ENCODE measurements around the gene TANGO2.

TANGO2 gene

GRCh38 chr22:20058989-20059770 is 38.3 kb downstream of the TANGO2 start:
- H3K4me1 ChIP-seq (ENCODE audit: control insufficient read depth, insufficient read depth, low read length, poor library complexity, severe bottlenecking): no peaks in the 10 kb centered on the region
- DNase-seq: no peak
- H3K27me3 ChIP-seq (replicated peaks; ENCODE audit: control insufficient read depth, insufficient read depth, low read length, poor library complexity, severe bottlenecking): no peaks in the 10 kb centered on the region
- no peaks in the 10 kb centered on the region for H3K9me3 ChIP-seq (ENCODE audit: control insufficient read depth, low read length)
- H3K36me3 ChIP-seq (ENCODE audit: control insufficient read depth, insufficient read depth, low read length): peaks cover 64% of the 10 kb centered on the region
- no peak overlapping the region for H3K27ac ChIP-seq (ENCODE audit: insufficient read depth, low read length, poor library complexity, severe bottlenecking)
- no peak overlapping the region for H3K4me3 ChIP-seq (ENCODE audit: insufficient read depth, low read depth, low read length, poor library complexity, severe bottlenecking)

DNA sequence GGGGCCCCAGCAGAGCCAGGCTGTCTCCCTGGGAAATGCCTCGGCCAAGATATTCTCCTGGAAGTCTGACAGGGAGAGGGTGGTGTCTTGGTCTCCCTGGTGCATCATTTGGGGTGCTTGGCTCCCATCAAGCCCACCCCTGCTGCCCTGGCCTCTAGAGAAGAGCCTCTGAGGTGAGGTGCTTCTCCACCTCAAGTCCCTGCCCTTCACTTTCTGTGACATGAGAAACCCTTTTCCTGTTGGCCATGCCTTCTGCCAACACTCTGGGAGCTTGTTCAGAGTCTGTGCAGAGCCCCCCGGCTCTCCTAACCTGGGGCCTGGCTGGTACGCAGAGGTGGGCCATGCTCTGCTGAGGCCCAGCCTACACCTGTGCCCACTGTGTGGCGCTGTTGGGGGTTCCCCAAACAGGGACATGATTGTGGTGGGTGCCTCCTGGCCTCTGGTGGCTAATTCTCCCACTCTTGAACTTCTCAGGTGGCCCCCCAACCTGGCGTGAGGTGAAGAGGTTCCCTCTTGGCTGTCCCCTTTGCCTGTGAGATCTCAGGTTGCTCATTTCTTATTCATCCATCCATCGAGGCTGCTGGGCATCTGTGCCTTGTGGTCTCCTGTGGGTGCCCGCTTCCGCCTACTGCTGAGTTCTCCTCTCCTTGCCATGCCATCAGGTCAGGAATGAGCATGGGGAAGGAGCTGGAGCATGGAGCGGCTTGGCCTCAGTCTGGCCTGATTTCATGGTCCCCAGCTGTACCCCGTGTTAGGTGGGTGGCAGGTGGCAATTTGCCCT is 40.0 kb downstream of the TANGO2 start:
- no peak for DNase-seq
- H3K4me1 ChIP-seq (ENCODE audit: control insufficient read depth, insufficient read depth, low read length, poor library complexity, severe bottlenecking): no peaks in the 10 kb centered on the region
- no peaks in the 10 kb centered on the region for H3K27me3 ChIP-seq (replicated peaks; ENCODE audit: control insufficient read depth, insufficient read depth, low read length, poor library complexity, severe bottlenecking)
- no peaks in the 10 kb centered on the region for H3K9me3 ChIP-seq (ENCODE audit: control insufficient read depth, low read length)
- no peak overlapping the region for H3K27ac ChIP-seq (ENCODE audit: insufficient read depth, low read length, poor library complexity, severe bottlenecking)
- no peak overlapping the region for H3K4me3 ChIP-seq (ENCODE audit: insufficient read depth, low read depth, low read length, poor library complexity, severe bottlenecking)
- peaks cover 55% of the 10 kb centered on the region for H3K36me3 ChIP-seq (ENCODE audit: control insufficient read depth, insufficient read depth, low read length)

DNA sequence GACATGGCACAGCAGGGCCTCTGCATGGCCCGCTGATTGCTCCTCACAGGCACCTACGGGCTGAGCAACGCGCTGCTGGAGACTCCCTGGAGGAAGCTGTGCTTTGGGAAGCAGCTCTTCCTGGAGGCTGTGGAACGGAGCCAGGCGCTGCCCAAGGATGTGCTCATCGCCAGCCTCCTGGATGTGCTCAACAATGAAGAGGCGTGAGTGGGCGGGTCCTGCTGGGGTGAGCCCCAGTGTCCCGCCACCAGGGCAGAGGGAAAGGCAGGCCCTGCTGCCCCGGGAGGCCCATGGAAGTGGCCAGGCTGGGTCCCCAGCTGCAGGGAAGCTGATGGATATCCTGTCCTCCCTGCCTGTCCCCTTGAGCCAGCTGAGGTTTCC is 40.6 kb downstream of the TANGO2 start:
- H3K9me3 ChIP-seq (ENCODE audit: control insufficient read depth, low read length): no peaks in the 10 kb centered on the region
- H3K27ac ChIP-seq (ENCODE audit: insufficient read depth, low read length, poor library complexity, severe bottlenecking): no peak overlapping the region
- no peaks in the 10 kb centered on the region for H3K4me1 ChIP-seq (ENCODE audit: control insufficient read depth, insufficient read depth, low read length, poor library complexity, severe bottlenecking)
- no peaks in the 10 kb centered on the region for H3K27me3 ChIP-seq (replicated peaks; ENCODE audit: control insufficient read depth, insufficient read depth, low read length, poor library complexity, severe bottlenecking)
- H3K36me3 ChIP-seq (ENCODE audit: control insufficient read depth, insufficient read depth, low read length): peaks cover 50% of the 10 kb centered on the region
- DNase-seq: no peak
- H3K4me3 ChIP-seq (ENCODE audit: insufficient read depth, low read depth, low read length, poor library complexity, severe bottlenecking): no peak overlapping the region

DNA sequence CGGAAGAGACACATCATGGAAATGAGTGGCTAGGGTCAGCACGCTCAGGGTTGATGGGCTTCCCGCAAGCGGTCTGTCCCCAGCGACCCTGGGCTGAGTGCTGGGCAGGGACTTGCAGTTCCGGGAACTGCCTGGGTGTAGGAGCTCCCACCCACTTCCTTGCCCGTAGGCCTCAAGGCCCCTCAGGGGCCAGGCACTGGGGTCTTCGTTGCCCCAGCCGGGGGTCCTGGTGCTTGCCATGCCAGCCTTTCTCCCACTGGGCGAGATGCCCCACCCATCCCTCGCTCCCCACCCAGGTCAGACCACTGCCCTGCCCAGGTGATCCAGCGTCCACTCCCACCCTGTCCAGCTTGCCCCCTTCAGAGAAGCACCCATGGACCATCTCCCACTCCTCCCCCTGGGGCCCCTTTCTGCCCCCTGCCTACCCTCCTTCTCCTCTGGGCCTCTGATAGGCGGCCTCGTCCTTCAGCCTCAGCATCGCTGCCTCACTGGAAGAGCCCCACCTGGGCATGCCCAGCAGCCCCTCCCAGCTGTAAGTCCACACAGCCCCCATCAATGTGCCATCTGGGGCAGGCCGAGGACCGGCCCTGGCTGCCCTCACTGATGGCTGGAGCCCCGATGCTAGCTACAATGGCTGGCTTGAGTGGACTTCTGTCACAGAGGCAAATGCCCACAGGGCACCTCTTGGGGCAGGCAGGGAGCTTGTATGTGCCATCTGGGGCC is 41.3 kb downstream of the TANGO2 start:
- H3K27ac ChIP-seq (ENCODE audit: insufficient read depth, low read length, poor library complexity, severe bottlenecking): no peak overlapping the region
- no peak for DNase-seq
- no peaks in the 10 kb centered on the region for H3K4me1 ChIP-seq (ENCODE audit: control insufficient read depth, insufficient read depth, low read length, poor library complexity, severe bottlenecking)
- H3K9me3 ChIP-seq (ENCODE audit: control insufficient read depth, low read length): no peaks in the 10 kb centered on the region
- H3K27me3 ChIP-seq (replicated peaks; ENCODE audit: control insufficient read depth, insufficient read depth, low read length, poor library complexity, severe bottlenecking): no peaks in the 10 kb centered on the region
- peaks cover 47% of the 10 kb centered on the region for H3K36me3 ChIP-seq (ENCODE audit: control insufficient read depth, insufficient read depth, low read length)
- H3K4me3 ChIP-seq (ENCODE audit: insufficient read depth, low read depth, low read length, poor library complexity, severe bottlenecking): no peak overlapping the region

DNA sequence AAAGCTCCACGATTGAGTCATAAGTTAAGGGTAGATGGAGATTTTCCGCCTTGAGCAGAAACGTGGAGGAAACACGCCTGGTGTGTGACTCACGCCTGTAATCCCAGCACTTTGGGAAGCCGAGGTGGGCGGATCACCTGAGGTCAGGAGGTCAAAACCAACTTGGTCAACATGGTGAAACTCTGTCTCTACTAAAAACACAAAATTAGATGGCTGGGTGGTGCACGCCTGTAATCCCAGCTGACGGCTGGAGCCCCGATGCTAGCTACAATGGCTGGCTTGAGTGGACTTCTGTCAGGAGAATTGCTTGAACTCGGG is 41.8 kb downstream of the TANGO2 start:
- Histone ChIP-seq H3K4me1 (ENCODE audit: control insufficient read depth, insufficient read depth, low read length, poor library complexity, severe bottlenecking) (no peaks in the 10 kb centered on the region), H3K36me3 (ENCODE audit: control insufficient read depth, insufficient read depth, low read length) (peaks cover 43% of the 10 kb centered on the region), H3K4me3 (ENCODE audit: insufficient read depth, low read depth, low read length, poor library complexity, severe bottlenecking) (no peak overlapping the region), H3K9me3 (ENCODE audit: control insufficient read depth, low read length) (no peaks in the 10 kb centered on the region), H3K27ac (ENCODE audit: insufficient read depth, low read length, poor library complexity, severe bottlenecking) (no peak overlapping the region), H3K27me3 (replicated peaks; ENCODE audit: control insufficient read depth, insufficient read depth, low read length, poor library complexity, severe bottlenecking) (no peaks in the 10 kb centered on the region)
- no peak for DNase-seq

- no peaks in the 10 kb centered on the region for H3K4me1 ChIP-seq (ENCODE audit: control insufficient read depth, insufficient read depth, low read length, poor library complexity, severe bottlenecking)
- peaks cover 43% of the 10 kb centered on the region for H3K36me3 ChIP-seq (ENCODE audit: control insufficient read depth, insufficient read depth, low read length)
- H3K27ac ChIP-seq (ENCODE audit: insufficient read depth, low read length, poor library complexity, severe bottlenecking): no peak overlapping the region
- no peaks in the 10 kb centered on the region for H3K27me3 ChIP-seq (replicated peaks; ENCODE audit: control insufficient read depth, insufficient read depth, low read length, poor library complexity, severe bottlenecking)
- DNase-seq: no peak
- no peaks in the 10 kb centered on the region for H3K9me3 ChIP-seq (ENCODE audit: control insufficient read depth, low read length)
- H3K4me3 ChIP-seq (ENCODE audit: insufficient read depth, low read depth, low read length, poor library complexity, severe bottlenecking): no peak overlapping the region
Measured at GRCh38 chr22:20063271-20064139, 42.6 kb downstream of the TANGO2 start.

DNA sequence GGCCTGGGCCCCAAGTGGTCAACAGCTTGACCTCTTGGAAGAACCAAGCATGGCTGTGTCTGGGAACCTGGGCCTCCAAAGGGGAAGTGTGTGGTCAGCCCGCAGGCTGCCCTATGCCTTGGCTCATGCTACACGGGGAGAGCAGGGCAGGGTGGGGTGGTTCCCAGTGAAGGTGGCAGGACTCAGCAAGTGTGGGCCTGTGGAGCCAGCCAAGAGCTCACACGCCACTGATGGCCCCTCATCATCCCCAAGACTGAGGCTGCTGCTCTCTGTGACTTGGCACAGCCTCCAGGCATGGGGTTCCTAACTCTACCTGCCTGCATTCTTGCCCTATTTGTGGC is 43.2 kb downstream of the TANGO2 start:
- no peak for DNase-seq
- Histone ChIP-seq H3K4me3 (ENCODE audit: insufficient read depth, low read depth, low read length, poor library complexity, severe bottlenecking) (no peak overlapping the region), H3K9me3 (ENCODE audit: control insufficient read depth, low read length) (no peaks in the 10 kb centered on the region), H3K36me3 (ENCODE audit: control insufficient read depth, insufficient read depth, low read length) (peaks cover 43% of the 10 kb centered on the region), H3K4me1 (ENCODE audit: control insufficient read depth, insufficient read depth, low read length, poor library complexity, severe bottlenecking) (no peaks in the 10 kb centered on the region), H3K27ac (ENCODE audit: insufficient read depth, low read length, poor library complexity, severe bottlenecking) (no peak overlapping the region), H3K27me3 (replicated peaks; ENCODE audit: control insufficient read depth, insufficient read depth, low read length, poor library complexity, severe bottlenecking) (no peaks in the 10 kb centered on the region)

GRCh38 chr22:20064545-20065262 is 43.8 kb downstream of the TANGO2 start:
- Histone ChIP-seq H3K27ac (ENCODE audit: insufficient read depth, low read length, poor library complexity, severe bottlenecking) (no peak overlapping the region), H3K27me3 (replicated peaks; ENCODE audit: control insufficient read depth, insufficient read depth, low read length, poor library complexity, severe bottlenecking) (no peaks in the 10 kb centered on the region), H3K4me3 (ENCODE audit: insufficient read depth, low read depth, low read length, poor library complexity, severe bottlenecking) (no peak overlapping the region), H3K9me3 (ENCODE audit: control insufficient read depth, low read length) (no peaks in the 10 kb centered on the region), H3K4me1 (ENCODE audit: control insufficient read depth, insufficient read depth, low read length, poor library complexity, severe bottlenecking) (no peaks in the 10 kb centered on the region), H3K36me3 (ENCODE audit: control insufficient read depth, insufficient read depth, low read length) (peaks cover 43% of the 10 kb centered on the region)
- DNase-seq: no peak

GRCh38 chr22:20065896-20066616 is 45.1 kb downstream of the TANGO2 start:
- Histone ChIP-seq H3K9me3 (ENCODE audit: control insufficient read depth, low read length) (no peaks in the 10 kb centered on the region), H3K27me3 (replicated peaks; ENCODE audit: control insufficient read depth, insufficient read depth, low read length, poor library complexity, severe bottlenecking) (no peaks in the 10 kb centered on the region), H3K27ac (ENCODE audit: insufficient read depth, low read length, poor library complexity, severe bottlenecking) (no peak overlapping the region), H3K4me3 (ENCODE audit: insufficient read depth, low read depth, low read length, poor library complexity, severe bottlenecking) (no peak overlapping the region), H3K4me1 (ENCODE audit: control insufficient read depth, insufficient read depth, low read length, poor library complexity, severe bottlenecking) (no peaks in the 10 kb centered on the region), H3K36me3 (ENCODE audit: control insufficient read depth, insufficient read depth, low read length) (peaks cover 37% of the 10 kb centered on the region)
- DNase-seq: no peak

All from effector memory CD4-positive, alpha-beta T cell (primary cell).